Measurements from ENCODE around the gene CCDC85C.

The CCDC85C gene

GRCh38 chr14:99602054-99602787, 1.8 kb downstream of the CCDC85C start:
- no peak for TF ChIP-seq CTCF (IDR thresholded peaks at IDR 0.05; ENCODE audit: extremely low read depth, insufficient read depth, missing control alignments)
- in situ Hi-C loops (cut with MboI; ENCODE audit: low pct_unique_long_range_greater_than_20kb, low sequenced_read_pairs, unreplicated experiment), result no loop called here
- DNase-seq (ENCODE audit: low spot score), result no peak

GRCh38 chr14:99601361-99601831, 2.6 kb downstream of the CCDC85C start:
- in situ Hi-C loops (cut with MboI; ENCODE audit: low pct_unique_long_range_greater_than_20kb, low sequenced_read_pairs, unreplicated experiment), result no loop called here
- no peak for TF ChIP-seq CTCF (IDR thresholded peaks at IDR 0.05; ENCODE audit: extremely low read depth, insufficient read depth, missing control alignments)
- DNase-seq (ENCODE audit: low spot score), result no peak

- in situ Hi-C loops (cut with MboI; ENCODE audit: low pct_unique_long_range_greater_than_20kb, low sequenced_read_pairs, unreplicated experiment), result no loop called here
- DNase-seq (ENCODE audit: low spot score), result no peak
- TF ChIP-seq CTCF (IDR thresholded peaks at IDR 0.05; ENCODE audit: extremely low read depth, insufficient read depth, missing control alignments), result no peak
Observed at GRCh38 chr14:99600232-99600888, 3.6 kb downstream of the CCDC85C start.

GRCh38 chr14:99599393-99599792, 4.6 kb downstream of the CCDC85C start:
- in situ Hi-C loops (cut with MboI; ENCODE audit: low pct_unique_long_range_greater_than_20kb, low sequenced_read_pairs, unreplicated experiment), result no loop called here
- no peak for TF ChIP-seq CTCF (IDR thresholded peaks at IDR 0.05; ENCODE audit: extremely low read depth, insufficient read depth, missing control alignments)
- no peak for DNase-seq (ENCODE audit: low spot score)

GRCh38 chr14:99598774-99599173, 5.2 kb downstream of the CCDC85C start:
- in situ Hi-C loops (cut with MboI; ENCODE audit: low pct_unique_long_range_greater_than_20kb, low sequenced_read_pairs, unreplicated experiment), result no loop called here
- TF ChIP-seq CTCF (IDR thresholded peaks at IDR 0.05; ENCODE audit: extremely low read depth, insufficient read depth, missing control alignments), result no peak
- no peak for DNase-seq (ENCODE audit: low spot score)

GRCh38 chr14:99597911-99598600, 6.0 kb downstream of the CCDC85C start:
- no peak for TF ChIP-seq CTCF (IDR thresholded peaks at IDR 0.05; ENCODE audit: extremely low read depth, insufficient read depth, missing control alignments)
- in situ Hi-C loops (cut with MboI; ENCODE audit: low pct_unique_long_range_greater_than_20kb, low sequenced_read_pairs, unreplicated experiment), result no loop called here
- DNase-seq (ENCODE audit: low spot score), result no peak
